Keratinocyte (primary cell): ENCODE data around the gene CACUL1.

ENCODE experiments used
- EZH2 ChIP-seq: IDR thresholded peaks from one replicate; pipeline ENCODE4 v1.6.1; 2012; ENCODE audit warnings: inconsistent platforms, mild to moderate bottlenecking, low read length, moderate library complexity
- TF ChIP-seq, protein P1 (sequence below), 3 experiments: IDR thresholded peaks in 1 of 3; conservative IDR thresholded peaks in 1 of 3; optimal IDR thresholded peaks in 1 of 3; 2 replicates in 2 of 3; 3 replicates in 1 of 3; pipeline versions ENCODE3 to v1.5.1; 2011; ENCODE audit warnings: low read length in 3 of 3, mild to moderate bottlenecking in 3 of 3, moderate library complexity in 2 of 3, control low read depth in 1 of 3, inconsistent platforms in 1 of 3; ENCODE audit not compliant: insufficient read depth in 2 of 3; ENCODE audit errors: extremely low read depth in 1 of 3

DNA sequence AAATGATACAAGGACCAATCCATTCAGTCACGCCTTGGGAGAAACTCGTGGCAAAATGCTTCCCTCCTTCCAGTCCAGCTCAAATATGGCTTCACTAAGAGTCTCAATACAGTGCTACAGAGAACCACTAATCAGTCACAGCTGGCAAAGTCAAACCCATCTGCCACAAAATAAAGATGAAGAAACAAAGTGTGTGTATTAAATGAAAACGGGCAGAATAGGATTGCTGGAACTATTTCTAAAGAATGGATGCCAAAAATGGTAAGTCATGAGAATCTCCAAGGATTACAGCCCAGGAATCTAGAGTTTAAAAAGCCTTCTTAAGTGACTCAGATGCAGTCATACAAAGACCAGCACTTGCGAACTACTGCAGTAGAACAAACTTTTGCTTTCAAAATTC lies 61.9 kb downstream of the CACUL1 start:
- TF ChIP-seq, protein P1, sequence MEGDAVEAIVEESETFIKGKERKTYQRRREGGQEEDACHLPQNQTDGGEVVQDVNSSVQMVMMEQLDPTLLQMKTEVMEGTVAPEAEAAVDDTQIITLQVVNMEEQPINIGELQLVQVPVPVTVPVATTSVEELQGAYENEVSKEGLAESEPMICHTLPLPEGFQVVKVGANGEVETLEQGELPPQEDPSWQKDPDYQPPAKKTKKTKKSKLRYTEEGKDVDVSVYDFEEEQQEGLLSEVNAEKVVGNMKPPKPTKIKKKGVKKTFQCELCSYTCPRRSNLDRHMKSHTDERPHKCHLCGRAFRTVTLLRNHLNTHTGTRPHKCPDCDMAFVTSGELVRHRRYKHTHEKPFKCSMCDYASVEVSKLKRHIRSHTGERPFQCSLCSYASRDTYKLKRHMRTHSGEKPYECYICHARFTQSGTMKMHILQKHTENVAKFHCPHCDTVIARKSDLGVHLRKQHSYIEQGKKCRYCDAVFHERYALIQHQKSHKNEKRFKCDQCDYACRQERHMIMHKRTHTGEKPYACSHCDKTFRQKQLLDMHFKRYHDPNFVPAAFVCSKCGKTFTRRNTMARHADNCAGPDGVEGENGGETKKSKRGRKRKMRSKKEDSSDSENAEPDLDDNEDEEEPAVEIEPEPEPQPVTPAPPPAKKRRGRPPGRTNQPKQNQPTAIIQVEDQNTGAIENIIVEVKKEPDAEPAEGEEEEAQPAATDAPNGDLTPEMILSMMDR (optimal IDR thresholded peaks at IDR 0.05 in 1 of 3, IDR thresholded peaks at IDR 0.05 in 1 of 3, conservative IDR thresholded peaks at IDR 0.05 in 1 of 3; ENCODE audit: extremely low read depth in 1 of 3, insufficient read depth in 2 of 3, low read length in 3 of 3): no peak
- TF ChIP-seq EZH2: no peak
